Transverse colon (tissue), 4 donors: ENCODE measurements around the gene CDK14. TPM values are rescaled to one million over a fixed set of nuclear protein-coding genes. Genes with fewer than 3 reads are reported as not detected.

Source experiments
- DNase-seq: peaks from one replicate; pipeline ENCODE4 v3.0.0-alpha.2; 2019
- H3K27ac ChIP-seq, 4 donors: fragments of 200-600 bp; sonication (generic); 2 replicates each; pipeline ENCODE4 v1.5.1; 2016 to 2018; ENCODE audit warnings: inconsistent platforms in 4 of 4
- H3K27me3 ChIP-seq: fragments of 200-600 bp; sonication (generic); 2 replicates; pipeline ENCODE4 v1.5.1; 2017; ENCODE audit warnings: inconsistent platforms
- H3K36me3 ChIP-seq, 4 donors: fragments of 200-600 bp; sonication (generic); 2 replicates each; pipeline ENCODE4 v1.5.1; 2017 to 2019; ENCODE audit warnings: inconsistent platforms in 4 of 4
- H3K4me1 ChIP-seq, 4 donors: fragments of 200-600 bp; sonication (generic); 2 replicates each; pipeline ENCODE4 v1.5.1; 2017 to 2020; ENCODE audit warnings: inconsistent platforms in 4 of 4
- H3K4me3 ChIP-seq, 4 donors: fragments of 200-600 bp; sonication (generic); 1 replicate in 1 of 4; 2 replicates in 3 of 4; pipeline versions ENCODE4 v1.5.1 to v1.6.1; 2017 to 2019; ENCODE audit warnings: inconsistent platforms in 4 of 4
- H3K9me3 ChIP-seq, 2 donors: fragments of 200-600 bp; sonication (generic); 2 replicates each; pipeline ENCODE4 v1.5.1; 2017 to 2019; ENCODE audit warnings: inconsistent platforms in 2 of 2
- EP300 ChIP-seq: sonication (generic); formaldehyde crosslinking; IDR thresholded peaks from one replicate; pipeline ENCODE4 v1.6.1; 2017; ENCODE audit warnings: antibody characterized with exemption, low read depth
- POLR2A ChIP-seq: fragments of 450-650 bp; IDR thresholded peaks from one replicate; pipeline ENCODE4 v1.6.1; 2016; ENCODE audit warnings: antibody characterized with exemption, mild to moderate bottlenecking, moderate library complexity
- POLR2AphosphoS5 ChIP-seq, 3 donors: sonication (generic); formaldehyde crosslinking; IDR thresholded peaks; one replicate each; pipeline ENCODE4 v1.6.1; 2016; ENCODE audit warnings: antibody characterized with exemption in 3 of 3
- WGBS, 2 donors: methylation state at CpG; one replicate each; pipeline ENCODE4 v1.1.5; 2018; ENCODE audit warnings: low coverage in 1 of 2; 5-methylcytosine and 5-hydroxymethylcytosine counted together
- in situ Hi-C, 4 donors: fragments of 200-750 bp; cut with MboI; loops; one replicate each; pipeline versions ENCODE4 v1.15.0 to v1.15.1; 2017; ENCODE audit warnings: low sequenced_read_pairs in 3 of 4, low pct_ligation_motif_present in 1 of 4, low pct_unique_long_range_greater_than_20kb in 1 of 4
- intact Hi-C: fragments of 100-400 bp; cut with DNase I; formaldehyde crosslinking; loops from one replicate; pipeline ENCODE4 v1.15.1; 2023; ENCODE audit warnings: low total_unique reads
- total RNA-seq, 4 donors: library from RNA; depleted of rRNA; stranded (reverse); fragments of >200 nt; gene quantifications; one replicate each; pipeline ENCODE4 v1.1.0, GENCODE V29; 2016
- TF ChIP-seq, protein P1 (sequence below), 5 experiments: fragments of 200-600 bp in 3 of 5; fragments of 450-650 bp in 2 of 5; sonication (generic) in 3 of 5; IDR thresholded peaks; 1 replicate in 2 of 5; 2 replicates in 3 of 5; pipeline ENCODE4 v1.5.1; 2016 to 2017; ENCODE audit warnings: antibody characterized with exemption in 5 of 5, inconsistent platforms in 3 of 5, mild to moderate bottlenecking in 2 of 5, moderate library complexity in 1 of 5

CDK14 gene
- total RNA-seq, 4 donors from 2014 or later = 0.40 to 15.4 (median 4.8) TPM

GRCh38 chr7:91041141-91041540, 445.0 kb downstream of the CDK14 start:
- Histone ChIP-seq H3K4me3 (no peak overlapping the region), H3K9me3 (no peaks in the 10 kb centered on the region), H3K4me1 (peaks cover 0 to 3% (median 0%) of the 10 kb centered on the region in 4 donors), H3K36me3 (no peaks in the 10 kb centered on the region), H3K27me3 (no peaks in the 10 kb centered on the region), H3K27ac (no peak overlapping the region)
- no peak for TF ChIP-seq POLR2AphosphoS5 (IDR thresholded peaks at IDR 0.05)
- no peak for TF ChIP-seq EP300
- TF ChIP-seq, protein P1, sequence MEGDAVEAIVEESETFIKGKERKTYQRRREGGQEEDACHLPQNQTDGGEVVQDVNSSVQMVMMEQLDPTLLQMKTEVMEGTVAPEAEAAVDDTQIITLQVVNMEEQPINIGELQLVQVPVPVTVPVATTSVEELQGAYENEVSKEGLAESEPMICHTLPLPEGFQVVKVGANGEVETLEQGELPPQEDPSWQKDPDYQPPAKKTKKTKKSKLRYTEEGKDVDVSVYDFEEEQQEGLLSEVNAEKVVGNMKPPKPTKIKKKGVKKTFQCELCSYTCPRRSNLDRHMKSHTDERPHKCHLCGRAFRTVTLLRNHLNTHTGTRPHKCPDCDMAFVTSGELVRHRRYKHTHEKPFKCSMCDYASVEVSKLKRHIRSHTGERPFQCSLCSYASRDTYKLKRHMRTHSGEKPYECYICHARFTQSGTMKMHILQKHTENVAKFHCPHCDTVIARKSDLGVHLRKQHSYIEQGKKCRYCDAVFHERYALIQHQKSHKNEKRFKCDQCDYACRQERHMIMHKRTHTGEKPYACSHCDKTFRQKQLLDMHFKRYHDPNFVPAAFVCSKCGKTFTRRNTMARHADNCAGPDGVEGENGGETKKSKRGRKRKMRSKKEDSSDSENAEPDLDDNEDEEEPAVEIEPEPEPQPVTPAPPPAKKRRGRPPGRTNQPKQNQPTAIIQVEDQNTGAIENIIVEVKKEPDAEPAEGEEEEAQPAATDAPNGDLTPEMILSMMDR (IDR thresholded peaks at IDR 0.05) = no peak
- no peak for TF ChIP-seq POLR2A
- intact Hi-C loops = no loop called here
- DNase-seq = no peak
- WGBS, 2 donors = 68 to 70% methylated on average over 2 of the region's 2 CpGs
- in situ Hi-C loops = loop anchor here in 3 of 4 donors (25.0 kb wide), 2 partner anchors 454 to 579 kb away; partner anchors contain the start of genes PTTG1IP2 (in 3 of the 3) and CDK14 (in 1 of the 3)

DNA sequence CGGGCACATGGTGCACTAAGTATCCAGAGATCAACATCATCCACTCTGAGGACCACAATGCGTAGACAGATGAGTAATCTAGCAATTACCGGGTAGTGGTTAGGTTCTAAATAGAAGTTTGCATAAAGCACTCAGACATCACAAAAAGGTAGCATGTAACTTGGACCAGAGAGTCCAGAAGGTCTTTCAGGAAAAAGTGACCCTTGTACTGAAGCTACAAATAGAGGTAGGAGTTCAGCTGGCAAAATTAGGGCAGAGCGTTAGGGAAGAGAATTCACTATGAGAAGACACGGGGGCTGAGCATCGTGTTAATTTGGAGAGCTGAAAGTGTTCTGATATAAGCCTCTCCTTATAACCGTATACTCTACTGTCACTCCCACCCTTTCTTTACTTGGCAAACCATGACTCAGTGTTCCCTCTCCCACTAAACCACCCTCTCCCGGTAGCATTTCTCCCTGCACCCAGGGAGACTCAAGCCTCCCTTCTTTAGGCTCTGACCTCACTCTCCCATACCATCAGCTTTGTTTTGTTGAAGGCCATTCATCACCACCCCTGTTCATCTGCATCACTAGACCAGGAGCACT, 445.9 kb downstream of the CDK14 start:
- Histone ChIP-seq H3K36me3 (no peaks in the 10 kb centered on the region), H3K27me3 (no peaks in the 10 kb centered on the region), H3K4me3 (no peak overlapping the region), H3K4me1 (peaks cover 0 to 3% (median 0%) of the 10 kb centered on the region in 4 donors), H3K27ac (no peak overlapping the region), H3K9me3 (no peaks in the 10 kb centered on the region)
- WGBS, 2 donors = 87 to 97% methylated on average over 6 to 8 of the region's 8 CpGs
- intact Hi-C loops (no loop called here), in situ Hi-C loops (loop anchor here in 3 of 4 donors (25.0 kb wide), 2 partner anchors 455 to 580 kb away; partner anchors contain the start of genes PTTG1IP2 (in 3 of the 3) and CDK14 (in 1 of the 3))
- no peak for DNase-seq
- TF ChIP-seq POLR2AphosphoS5 (IDR thresholded peaks at IDR 0.05) = no peak
- TF ChIP-seq, protein P1 (IDR thresholded peaks at IDR 0.05) = no peak

DNA sequence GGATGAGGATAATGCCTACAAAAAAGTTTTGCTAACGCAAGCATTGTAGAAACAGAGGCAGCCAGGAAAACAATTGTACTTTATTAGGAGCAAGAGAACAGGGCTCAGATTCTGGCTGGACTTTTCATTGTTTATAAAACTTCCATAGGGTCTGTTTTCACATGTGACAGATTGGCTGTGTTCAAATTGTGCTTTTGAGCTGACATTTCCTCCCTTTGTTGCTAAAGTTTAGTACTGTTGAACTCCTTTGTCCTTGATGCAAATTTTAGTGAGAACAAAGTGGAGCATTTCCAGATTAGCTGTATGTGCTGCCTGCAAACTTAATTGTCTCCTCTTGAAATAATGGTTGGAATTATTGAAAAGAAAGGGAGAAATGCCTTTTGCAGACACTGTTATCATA, 447.1 kb downstream of the CDK14 start:
- Histone ChIP-seq H3K4me1 (peaks cover 0 to 3% (median 0%) of the 10 kb centered on the region in 4 donors), H3K36me3 (no peaks in the 10 kb centered on the region), H3K27me3 (no peaks in the 10 kb centered on the region), H3K27ac (no peak overlapping the region), H3K9me3 (no peaks in the 10 kb centered on the region), H3K4me3 (no peak overlapping the region)
- in situ Hi-C loops (loop anchor here in 3 of 4 donors (25.0 kb wide), 2 partner anchors 456 to 581 kb away; partner anchors contain the start of genes PTTG1IP2 (in 3 of the 3) and CDK14 (in 1 of the 3)), intact Hi-C loops (no loop called here)
- 51 to 57% methylated on average over 1 of the region's 1 CpG for WGBS, 2 donors
- DNase-seq = no peak
- no peak for TF ChIP-seq POLR2A
- no peak for TF ChIP-seq POLR2AphosphoS5 (IDR thresholded peaks at IDR 0.05)
- no peak for TF ChIP-seq EP300
- TF ChIP-seq, protein P1 (IDR thresholded peaks at IDR 0.05) = no peak

GRCh38 chr7:91043924-91044645, 448.0 kb downstream of the CDK14 start:
- H3K36me3 ChIP-seq = no peaks in the 10 kb centered on the region
- in situ Hi-C loops (loop anchor here in 3 of 4 donors (25.0 kb wide), 2 partner anchors 457 to 582 kb away; partner anchors contain the start of genes PTTG1IP2 (in 3 of the 3) and CDK14 (in 1 of the 3)), intact Hi-C loops (no loop called here)
- DNase-seq = no peak
- no peak overlapping the region for H3K27ac ChIP-seq
- H3K4me1 ChIP-seq = peaks cover 0 to 3% (median 0%) of the 10 kb centered on the region in 4 donors
- H3K9me3 ChIP-seq = no peaks in the 10 kb centered on the region
- no peak for TF ChIP-seq POLR2A
- H3K27me3 ChIP-seq = no peaks in the 10 kb centered on the region
- 86% methylated on average over 6 of the region's 6 CpGs; no CpG with 5 or more reads in 1 of the 2 donors for WGBS, 2 donors
- no peak overlapping the region for H3K4me3 ChIP-seq
